ENCODE measurements around the gene TSHZ3. TPM values are rescaled to one million over a fixed set of nuclear protein-coding genes. Genes with fewer than 3 reads are reported as not detected.
A peak's percentile ranks its signal among the peaks of the same experiment; 100 is the strongest.

Gene TSHZ3
- total RNA-seq, 1 experiment from 2014 or later = 3.2 TPM

GRCh38 chr19:31274251-31275067 is 74.8 kb downstream of the TSHZ3 start:
- H3K27ac ChIP-seq (ENCODE audit: insufficient read length, low read depth, low read length) = no peak overlapping the region

More at GRCh38 chr19:31274251-31275067, 74.8 kb downstream of the TSHZ3 start:
- Histone ChIP-seq H2BK15ac (ENCODE audit: low read depth, low read length) (no peak overlapping the region), H4K5ac (ENCODE audit: insufficient read length, low read depth, low read length) (no peak overlapping the region), H3K23ac (ENCODE audit: insufficient read length, low read depth, low read length) (no peak overlapping the region), H3K56ac (ENCODE audit: insufficient read length, low read depth, low read length) (no peak overlapping the region), H3T11ph (ENCODE audit: low read length) (no peak overlapping the region), H2AK5ac (ENCODE audit: insufficient read length, low read length) (no peak overlapping the region), H3K4ac (ENCODE audit: low read depth, low read length) (no peak overlapping the region), H2BK120ac (ENCODE audit: low read depth, low read length, poor library complexity, severe bottlenecking) (no peak overlapping the region), H3K79me2 (ENCODE audit: insufficient read depth, low read length) (no peaks in the 10 kb centered on the region), H3K4me1 (ENCODE audit: insufficient read depth, low read length) (no peaks in the 10 kb centered on the region), H3K4me2 (ENCODE audit: insufficient read depth, insufficient read length, low read length) (no peak overlapping the region), H4K91ac (ENCODE audit: insufficient read length, low read depth, low read length) (no peak overlapping the region), H2BK5ac (ENCODE audit: insufficient read length, low read length) (no peak overlapping the region), H3K79me1 (ENCODE audit: insufficient read depth, low read depth, low read length, poor library complexity, severe bottlenecking) (no peaks in the 10 kb centered on the region), H3K27me3 (ENCODE audit: insufficient read depth, low read length) (no peaks in the 10 kb centered on the region), H3K9ac (ENCODE audit: extremely low read depth, insufficient read length, low read length) (no peak overlapping the region), H3K14ac (ENCODE audit: insufficient read depth, low read length) (no peak overlapping the region), H2AFZ (ENCODE audit: low read length) (no peak overlapping the region), H3K23me2 (ENCODE audit: insufficient read length, low read depth, low read length, poor library complexity, severe bottlenecking) (no peaks in the 10 kb centered on the region), H4K8ac (replicated peaks; ENCODE audit: insufficient read length, low read depth, low read length) (no peak overlapping the region), H4K20me1 (ENCODE audit: control insufficient read depth, insufficient read depth, insufficient read length) (no peaks in the 10 kb centered on the region), H2BK20ac (ENCODE audit: low read depth, low read length, poor library complexity, severe bottlenecking) (no peak overlapping the region), H2BK12ac (ENCODE audit: insufficient read length, low read depth, low read length) (no peak overlapping the region), H3K18ac (ENCODE audit: insufficient read length, low read depth, low read length) (no peak overlapping the region), H3K9me3 (ENCODE audit: control insufficient read depth, low read depth, low read length) (no peaks in the 10 kb centered on the region)
- H3K36me3 Mint-ChIP-seq (ENCODE audit: insufficient read depth in 1 of 3, low read depth in 3 of 3) = peaks cover 3 to 16% (median 15%) of the 10 kb centered on the region in 3 experiments; a peak in 5 of 7 replicates
- TF ChIP-seq CTCF (conservative IDR thresholded peaks at IDR 0.05) = no peak
- H3K4me1 Mint-ChIP-seq = peaks cover 6 to 18% of the 10 kb centered on the region in 2 experiments
- no peak for DNase-seq
- H3K4me3 Mint-ChIP-seq = no peak overlapping the region
- no CpG with 5 or more reads among the region's 19 CpGs for WGBS (ENCODE audit: extremely low coverage, insufficient read length, low lambda C conversion rate)
- no peaks in the 10 kb centered on the region for H3K9me3 Mint-ChIP-seq
- peak overlapping the region in 2 of 3 experiments; percentile 6 to 36; a peak in 3 of 7 replicates for H3K27ac Mint-ChIP-seq
- no peaks in the 10 kb centered on the region for H3K27me3 Mint-ChIP-seq (ENCODE audit: low read depth)
